Ovary (tissue), 3 donors: ENCODE data around the gene ZER1.

Source experiments
- EP300 ChIP-seq: sonication (generic); formaldehyde crosslinking; IDR thresholded peaks from one replicate; pipeline ENCODE4 v1.6.1; 2017; ENCODE audit warnings: antibody characterized with exemption
- POLR2A ChIP-seq: fragments of 450-650 bp; IDR thresholded peaks from one replicate; pipeline ENCODE4 v1.6.1; 2017; ENCODE audit warnings: antibody characterized with exemption, mild to moderate bottlenecking, moderate library complexity
- TF ChIP-seq, protein P1 (sequence below), 3 donors: fragments of 450-650 bp in 2 of 3; fragments of 200-600 bp in 1 of 3; IDR thresholded peaks; one replicate each; pipeline versions ENCODE4 v1.5.1 to v1.8.0; 2016 to 2022; ENCODE audit warnings: antibody characterized with exemption in 3 of 3, mild to moderate bottlenecking in 1 of 3
- donor health status: DM: no; HTN: no; CAD: no.

DNA sequence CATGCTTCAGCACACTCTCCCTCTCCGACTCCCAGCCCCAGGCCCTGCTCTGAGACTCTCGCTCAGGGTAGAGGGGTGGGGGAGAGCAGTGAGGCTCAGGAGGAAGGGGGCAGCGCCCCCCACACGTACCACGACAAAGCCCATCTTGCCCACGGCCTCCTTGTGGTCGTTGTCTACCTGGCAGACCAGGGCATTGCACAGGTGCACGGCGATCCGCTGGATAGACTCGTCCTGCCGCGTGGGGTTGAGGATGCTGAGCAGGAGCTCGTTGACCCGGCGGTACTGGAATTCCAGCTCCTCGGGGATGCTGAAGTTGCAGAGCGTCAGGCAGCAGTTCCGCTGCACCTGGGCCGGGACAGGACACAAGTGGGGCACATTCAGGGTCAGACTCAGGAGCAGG, 29.3 kb downstream of the ZER1 start:
- TF ChIP-seq, protein P1, sequence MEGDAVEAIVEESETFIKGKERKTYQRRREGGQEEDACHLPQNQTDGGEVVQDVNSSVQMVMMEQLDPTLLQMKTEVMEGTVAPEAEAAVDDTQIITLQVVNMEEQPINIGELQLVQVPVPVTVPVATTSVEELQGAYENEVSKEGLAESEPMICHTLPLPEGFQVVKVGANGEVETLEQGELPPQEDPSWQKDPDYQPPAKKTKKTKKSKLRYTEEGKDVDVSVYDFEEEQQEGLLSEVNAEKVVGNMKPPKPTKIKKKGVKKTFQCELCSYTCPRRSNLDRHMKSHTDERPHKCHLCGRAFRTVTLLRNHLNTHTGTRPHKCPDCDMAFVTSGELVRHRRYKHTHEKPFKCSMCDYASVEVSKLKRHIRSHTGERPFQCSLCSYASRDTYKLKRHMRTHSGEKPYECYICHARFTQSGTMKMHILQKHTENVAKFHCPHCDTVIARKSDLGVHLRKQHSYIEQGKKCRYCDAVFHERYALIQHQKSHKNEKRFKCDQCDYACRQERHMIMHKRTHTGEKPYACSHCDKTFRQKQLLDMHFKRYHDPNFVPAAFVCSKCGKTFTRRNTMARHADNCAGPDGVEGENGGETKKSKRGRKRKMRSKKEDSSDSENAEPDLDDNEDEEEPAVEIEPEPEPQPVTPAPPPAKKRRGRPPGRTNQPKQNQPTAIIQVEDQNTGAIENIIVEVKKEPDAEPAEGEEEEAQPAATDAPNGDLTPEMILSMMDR (IDR thresholded peaks at IDR 0.05) = no peak
- TF ChIP-seq EP300 (no peak), POLR2A (no peak)
